Measurements from ENCODE around the gene UNC13C.
"Not testable (repeated sequence)": the region's sequence is repeated elsewhere in the genome, so short reads cannot be mapped to it uniquely, and the experiment has no call there.

UNC13C gene

DNA sequence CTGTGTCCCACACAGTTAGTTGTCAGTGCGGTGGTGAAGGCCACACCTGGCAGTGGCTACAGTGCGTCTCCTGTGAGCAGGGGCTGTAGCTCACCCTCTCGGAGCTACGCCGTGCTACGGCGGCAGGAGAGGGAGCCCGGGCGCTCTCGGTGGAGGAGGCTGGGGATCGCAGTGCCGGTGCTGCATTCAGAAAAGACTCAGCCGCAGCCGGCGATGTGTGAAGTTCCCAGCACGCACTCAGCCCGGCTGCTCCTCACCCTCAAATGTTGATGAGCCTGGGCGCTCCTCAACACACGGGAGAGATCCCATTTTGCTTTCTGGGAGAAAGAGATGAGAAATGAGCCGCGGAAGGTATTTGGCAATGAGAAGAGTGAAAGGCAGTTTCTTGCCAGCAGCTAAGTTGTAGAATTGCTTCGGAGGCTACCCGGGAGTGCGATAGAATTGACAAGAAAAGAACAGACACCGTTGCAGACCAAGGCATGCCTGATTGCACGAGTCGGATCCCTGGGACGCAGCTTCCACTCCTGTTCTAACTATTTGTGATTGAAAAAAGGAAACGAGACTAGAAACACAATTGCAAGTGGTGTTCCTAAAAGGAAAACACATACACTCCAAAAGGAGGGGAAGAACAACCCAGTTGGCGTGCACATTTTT, at the start of gene UNC13C:
TSS of gene UNC13C (plus strand) at position 189 of the 654 bp plus-strand sequence. CDS start 34,463 bp downstream, outside the sequence.
- DNase-seq: no peak

DNA sequence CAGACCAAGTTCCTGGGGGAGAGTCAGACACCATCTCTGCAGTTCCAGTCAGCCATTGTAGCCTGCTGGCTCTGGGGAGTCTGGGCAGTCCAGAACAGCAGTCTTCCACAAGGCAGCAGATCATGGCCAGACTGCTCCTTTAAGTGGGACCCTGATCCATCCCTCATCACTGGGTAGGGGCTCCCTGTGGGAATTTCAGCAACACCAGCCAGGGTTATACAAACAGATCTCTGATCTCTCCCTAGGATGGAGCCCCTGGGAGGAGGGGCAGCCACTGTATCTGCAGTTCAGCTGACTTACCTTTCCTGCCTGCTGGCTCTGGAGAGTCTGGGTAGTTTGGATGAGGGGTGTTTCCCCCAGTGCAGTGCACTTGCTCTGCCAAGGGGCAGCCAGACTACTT, 42.1 kb upstream of the UNC13C start:
- no peak for DNase-seq

DNA sequence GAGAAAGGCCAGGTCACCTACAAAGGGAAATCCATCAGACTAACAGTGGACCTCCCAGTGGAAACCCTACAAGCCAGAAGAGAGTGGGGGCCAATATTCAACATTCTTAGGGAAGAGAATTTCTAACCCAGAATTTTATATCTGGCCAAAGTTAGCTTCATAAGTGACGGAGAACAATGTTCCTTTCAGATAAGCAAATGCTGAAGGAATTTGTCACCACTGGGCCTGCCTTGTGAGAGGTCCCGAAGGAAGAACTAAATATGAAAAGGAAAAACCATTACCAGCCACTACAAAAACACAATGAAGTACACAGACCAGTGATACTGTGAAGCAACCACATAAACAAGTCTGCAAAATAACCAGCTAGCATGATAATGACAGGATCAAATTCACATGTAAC, 40.6 kb upstream of the UNC13C start:
- not testable (repeated sequence) for DNase-seq

DNA sequence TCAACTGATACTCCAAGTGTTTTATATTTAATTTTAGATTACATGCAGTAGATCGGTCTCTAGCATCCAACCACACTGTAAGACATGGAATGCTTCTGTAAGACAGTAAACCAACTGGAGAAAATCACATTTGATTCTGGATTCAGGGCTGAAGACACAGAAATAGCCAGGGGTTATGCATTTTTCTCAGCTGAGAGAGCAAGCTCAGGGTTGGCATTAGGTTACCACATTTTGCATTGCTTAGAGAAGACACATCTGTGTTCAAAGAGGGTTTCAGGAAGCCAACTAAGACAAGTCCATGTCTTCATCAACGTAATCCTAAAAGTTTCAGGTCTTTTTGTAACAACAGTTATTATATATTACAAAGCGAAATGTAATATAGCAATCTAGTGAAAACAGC, 27.7 kb upstream of the UNC13C start:
- no peak for DNase-seq

DNA sequence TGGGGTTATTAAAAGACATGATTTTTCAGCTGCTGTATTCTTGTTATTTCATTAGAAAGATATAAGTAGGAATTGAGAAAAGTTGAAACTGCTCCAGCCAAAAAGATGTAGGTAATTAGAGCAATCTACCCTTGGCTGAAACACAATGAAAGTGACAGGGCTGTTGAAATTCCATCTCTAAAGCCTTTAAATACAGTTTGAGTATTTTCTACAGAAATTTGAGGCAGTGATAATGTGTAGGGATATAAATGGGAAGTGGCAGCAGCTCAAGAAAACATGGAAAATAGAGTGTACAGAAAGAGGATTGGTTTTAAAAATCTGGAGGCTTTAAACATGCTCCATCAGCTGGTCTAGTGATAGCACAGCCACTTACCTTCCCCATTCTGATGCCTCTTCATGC, 22.8 kb upstream of the UNC13C start:
- DNase-seq: no peak

DNA sequence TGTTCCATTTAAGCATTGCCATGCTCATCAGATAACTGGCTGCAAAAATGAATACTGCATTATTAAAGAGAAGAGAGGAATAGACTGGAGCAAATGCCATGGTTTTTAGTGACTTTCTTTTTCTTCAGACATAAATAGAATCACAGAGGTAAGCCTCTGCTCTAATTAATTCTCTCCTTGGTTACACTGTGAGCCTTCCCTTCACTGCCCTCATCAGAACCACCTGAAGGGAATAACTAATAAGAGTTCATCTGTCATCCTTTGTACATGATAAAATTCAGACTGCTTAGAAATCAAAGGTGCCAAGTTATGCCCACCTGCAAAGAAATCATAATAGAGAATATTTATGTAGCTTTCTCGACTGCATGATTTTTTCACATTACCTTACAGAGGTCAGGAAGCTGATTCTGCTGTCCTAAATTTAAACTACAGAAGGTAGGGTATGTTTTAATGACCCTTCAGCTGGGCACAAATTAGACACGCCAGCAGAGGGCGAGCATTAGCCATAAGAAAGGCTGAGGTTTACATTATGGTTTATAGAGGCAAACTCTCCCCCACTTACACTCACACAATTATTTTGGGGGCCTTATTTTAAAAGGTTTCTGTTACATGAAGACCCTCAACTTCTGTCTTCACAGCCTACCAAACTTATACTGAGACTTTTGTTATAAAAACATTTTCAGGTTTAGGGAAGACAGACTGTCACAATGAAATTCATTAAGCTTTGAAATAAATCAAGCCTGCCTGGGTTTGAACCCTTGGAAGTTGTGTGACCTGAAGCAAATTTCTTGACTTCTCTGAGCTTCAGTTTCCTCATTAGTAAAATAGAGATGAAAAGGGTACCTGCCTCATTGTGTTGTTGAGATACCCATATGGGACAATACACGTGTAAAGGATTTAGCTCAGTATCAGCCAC, 15.3 kb upstream of the UNC13C start:
- DNase-seq: no peak

DNA sequence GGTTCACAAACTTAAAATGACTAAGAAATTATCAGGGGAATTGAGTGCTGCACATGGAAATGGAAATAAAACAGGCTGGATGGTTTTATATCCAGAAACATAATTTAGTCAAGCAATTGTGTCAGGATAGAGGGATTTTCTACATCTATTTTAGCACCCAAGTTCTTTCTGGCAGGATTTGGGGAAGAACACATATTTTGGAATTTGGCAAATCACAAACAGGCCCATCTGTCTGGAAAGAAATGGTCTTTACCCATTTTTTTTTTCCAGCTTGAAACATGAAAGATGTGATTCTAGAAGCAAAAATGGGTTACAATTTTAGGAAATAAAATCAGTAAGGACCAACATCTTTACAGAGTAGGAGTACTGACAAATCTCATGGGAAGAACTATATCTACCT, 14.4 kb upstream of the UNC13C start:
- DNase-seq: no peak

DNA sequence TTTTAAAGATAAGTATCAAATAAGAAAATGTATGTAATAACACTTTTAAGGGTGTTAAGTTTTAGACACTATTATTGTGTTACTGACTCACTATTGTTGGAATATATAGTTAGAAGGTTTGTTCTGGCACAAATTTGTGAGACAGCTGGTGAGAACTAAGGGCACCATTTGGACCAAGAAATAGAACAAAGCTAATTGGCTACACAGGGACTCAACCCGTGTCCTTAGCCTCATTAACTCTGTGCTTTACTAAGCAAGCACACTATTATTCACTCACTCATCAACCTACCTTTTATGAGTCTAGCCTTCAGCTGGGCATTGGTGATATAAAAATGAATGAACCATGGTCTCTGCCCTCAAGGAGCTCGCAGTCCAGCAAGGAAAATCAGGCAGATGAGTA, 4.1 kb upstream of the UNC13C start:
- DNase-seq: no peak

DNA sequence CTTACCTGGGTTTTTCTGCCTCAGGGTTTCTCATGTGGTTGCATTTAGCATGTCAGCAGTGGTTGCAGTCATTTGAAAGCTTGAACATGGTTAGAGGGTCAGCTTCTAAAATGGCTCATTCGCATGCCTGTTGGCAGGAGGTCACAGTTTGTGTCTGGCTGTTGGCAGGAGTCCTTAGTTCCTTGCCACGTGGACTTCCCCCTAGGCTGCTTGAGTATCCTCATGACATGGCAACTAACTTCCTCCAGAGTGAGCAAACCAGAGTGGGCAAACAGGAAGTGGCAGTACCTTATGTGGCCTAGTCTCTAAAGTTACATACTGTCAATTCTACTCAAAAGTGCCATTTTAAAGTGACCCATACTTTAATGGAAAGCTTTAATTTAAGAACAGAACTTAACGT, 3.4 kb upstream of the UNC13C start:
- no peak for DNase-seq

DNA sequence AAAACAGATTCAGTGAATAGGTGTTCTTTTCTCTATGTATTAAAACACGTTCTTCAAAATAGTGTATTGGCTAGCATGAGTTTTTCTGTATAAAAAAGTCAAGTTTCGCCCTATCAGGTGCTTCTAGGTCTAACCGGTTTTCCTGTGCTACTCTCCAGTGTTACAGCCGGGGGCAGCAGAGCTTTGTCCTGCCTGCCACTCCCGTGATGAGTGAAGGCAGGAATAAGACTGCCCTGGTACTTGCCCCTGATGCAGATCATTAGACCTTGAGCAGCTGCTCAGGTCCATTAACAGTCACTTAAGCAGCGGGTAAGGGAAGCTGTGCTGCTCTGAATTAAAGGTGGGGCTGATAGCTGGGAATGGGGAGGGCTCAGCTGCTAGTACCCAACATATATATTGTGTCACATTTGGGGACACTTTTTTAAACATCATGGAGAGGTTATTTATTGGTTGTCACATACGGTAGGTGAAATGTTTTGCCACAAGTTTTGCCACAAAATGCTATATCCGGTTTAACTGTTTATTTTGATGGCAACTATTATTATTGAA, 1.3 kb upstream of the UNC13C start:
- DNase-seq: no peak

DNA sequence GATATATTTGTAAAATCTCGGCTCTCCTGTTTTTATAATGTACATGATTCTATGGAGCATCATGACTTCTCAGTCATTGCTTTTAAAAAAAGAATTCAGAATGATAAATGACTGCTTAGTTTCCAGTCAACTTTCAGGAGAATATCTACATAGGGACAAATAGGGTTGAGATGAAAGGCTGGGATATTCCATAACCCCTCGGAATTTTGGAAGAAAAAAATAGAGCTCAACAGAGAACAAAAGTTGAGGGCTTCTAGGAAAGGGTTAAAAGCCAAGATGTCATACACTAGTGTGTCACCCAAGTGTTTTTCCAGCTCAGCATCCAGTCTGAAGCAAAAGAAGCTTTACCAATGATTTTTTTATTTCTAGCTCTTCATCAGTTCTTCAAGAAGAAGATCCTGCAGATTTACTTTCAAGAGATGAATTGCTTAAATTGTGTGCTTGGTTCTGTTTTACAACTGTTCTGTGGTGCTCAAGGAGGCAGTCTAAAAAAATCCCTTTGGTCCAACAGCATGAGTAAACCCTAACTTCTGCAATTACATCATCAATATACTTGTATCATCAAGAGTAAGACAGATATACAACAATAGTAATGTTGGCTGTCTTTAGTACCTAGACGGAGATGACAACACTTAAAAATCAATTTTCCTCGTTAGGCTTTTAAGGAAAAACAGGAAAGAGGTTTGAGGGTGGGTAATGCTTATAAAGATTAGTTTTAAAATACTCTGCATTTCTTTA, 979 bp downstream of the UNC13C start:
- no peak for DNase-seq

DNA sequence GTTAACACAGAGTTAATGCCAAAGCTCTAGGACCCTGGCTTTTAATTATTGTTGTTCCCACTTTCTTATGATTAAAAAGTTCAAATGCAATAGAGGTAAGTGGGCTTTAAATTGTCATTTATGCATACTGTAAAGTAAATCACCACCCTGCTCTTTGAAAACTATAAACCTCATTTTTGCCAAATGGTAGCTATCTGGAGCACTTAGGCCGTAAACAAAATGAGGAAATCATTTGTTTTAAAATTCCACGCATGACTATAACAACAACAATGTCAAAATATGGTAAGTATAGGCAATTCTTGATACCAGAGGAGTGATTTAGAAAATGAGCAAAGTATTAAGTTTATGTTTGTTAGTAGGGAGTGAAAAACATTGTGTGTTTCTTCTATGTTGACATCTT, 1.8 kb downstream of the UNC13C start:
- DNase-seq: no peak

DNA sequence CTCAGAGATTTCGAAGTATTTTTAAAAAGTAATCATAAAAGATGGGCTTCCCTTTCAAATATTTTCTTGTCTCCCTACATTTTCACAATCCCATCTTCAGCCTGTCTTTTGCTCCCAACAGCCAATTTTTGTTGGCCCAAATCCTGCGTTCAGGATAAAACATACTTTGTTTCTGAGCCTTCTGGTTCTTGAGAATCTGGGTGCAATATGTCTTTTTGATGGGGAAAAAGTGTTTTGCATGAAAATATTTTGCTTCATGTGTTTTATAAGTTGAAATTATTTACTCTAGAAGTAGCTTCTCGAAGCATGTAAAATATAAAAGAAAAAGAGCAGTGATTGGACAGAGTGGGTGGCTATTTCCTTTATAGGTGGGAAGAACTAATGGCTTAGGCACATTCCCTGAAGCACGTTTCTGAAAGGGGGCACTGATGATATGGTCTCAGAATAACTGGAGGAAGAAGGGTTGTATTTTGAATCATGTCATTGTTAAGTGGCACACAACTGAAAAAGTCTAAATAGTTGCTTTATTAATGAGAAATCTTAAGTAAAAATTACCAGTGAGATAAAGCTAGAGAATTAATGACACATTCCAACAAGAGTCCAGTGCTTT, 3.9 kb downstream of the UNC13C start:
- DNase-seq: no peak

DNA sequence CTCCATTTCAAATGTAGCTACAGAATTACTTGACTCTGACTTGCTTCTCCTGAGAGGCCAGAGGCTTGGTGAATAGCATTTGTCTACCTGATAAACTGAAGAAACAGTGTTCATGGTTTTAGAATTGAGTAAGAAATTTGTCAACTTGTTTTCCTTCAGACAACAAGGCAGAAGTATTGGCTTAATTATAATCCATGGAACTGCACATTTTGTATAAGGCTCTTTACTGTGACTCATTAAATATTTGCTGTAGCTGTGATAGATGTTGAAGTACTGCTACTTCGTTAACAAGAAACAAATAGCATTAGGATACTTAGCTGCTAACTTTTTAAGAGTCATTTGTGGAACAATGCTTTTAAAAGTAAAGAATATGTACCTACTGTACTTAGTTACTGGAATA, 4.6 kb downstream of the UNC13C start:
- no peak for DNase-seq

DNA sequence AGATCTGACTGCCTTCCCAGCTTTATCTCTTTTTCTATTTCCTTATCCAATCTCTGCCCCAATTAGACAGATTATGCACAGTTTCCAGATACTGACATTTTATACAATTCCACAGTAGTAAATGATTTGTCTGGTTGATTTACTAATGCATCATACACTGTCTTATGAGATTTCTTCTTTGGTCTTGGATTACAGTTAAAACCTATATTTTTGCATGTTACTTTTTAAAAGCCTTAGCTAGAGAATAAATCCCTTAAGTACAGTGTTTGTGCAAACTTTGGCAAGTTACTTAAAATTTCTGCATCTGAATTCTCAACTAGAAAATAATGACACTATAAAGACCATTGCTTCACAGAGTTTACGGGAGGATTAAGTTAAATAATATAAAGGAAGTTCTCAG, 6.0 kb downstream of the UNC13C start:
- no peak for DNase-seq

DNA sequence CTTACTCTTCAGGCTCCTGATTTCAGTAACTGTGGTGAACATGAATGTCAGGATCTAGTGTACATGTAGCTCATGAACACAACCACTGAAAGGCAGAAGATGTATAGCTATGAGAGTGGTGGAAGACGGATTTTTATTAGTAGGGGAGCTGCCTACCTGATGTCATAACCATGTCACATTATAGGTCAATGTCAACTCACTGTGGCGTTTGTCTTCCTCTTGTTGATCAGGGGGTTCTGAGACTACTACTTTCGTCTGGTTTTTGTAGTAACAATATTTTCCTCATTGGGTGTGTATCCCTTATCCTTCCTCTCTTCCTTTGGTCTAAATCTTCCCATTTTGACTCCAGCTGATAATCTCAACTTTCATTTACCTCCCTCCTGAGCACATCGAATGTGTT, 7.3 kb downstream of the UNC13C start:
- no peak for DNase-seq

DNA sequence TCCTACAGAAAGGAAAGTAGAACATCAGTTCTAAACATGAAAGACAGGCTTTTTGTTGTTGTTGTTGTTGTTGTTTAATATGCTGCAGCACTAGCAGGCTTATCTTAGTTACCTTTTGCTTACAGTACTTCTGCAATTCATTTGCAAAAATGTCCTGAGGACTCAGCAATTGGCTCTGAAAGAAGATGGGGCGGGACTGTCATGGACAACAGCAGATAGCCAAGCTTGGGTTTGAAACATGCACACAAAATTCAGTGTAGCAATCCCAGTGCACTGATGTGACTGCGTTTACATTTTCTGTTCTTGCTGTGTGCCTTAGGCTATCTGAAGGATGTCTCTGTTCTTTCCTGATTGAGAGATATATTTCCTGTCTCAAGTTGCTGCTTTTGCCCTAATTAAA, 9.2 kb downstream of the UNC13C start:
- DNase-seq: no peak

DNA sequence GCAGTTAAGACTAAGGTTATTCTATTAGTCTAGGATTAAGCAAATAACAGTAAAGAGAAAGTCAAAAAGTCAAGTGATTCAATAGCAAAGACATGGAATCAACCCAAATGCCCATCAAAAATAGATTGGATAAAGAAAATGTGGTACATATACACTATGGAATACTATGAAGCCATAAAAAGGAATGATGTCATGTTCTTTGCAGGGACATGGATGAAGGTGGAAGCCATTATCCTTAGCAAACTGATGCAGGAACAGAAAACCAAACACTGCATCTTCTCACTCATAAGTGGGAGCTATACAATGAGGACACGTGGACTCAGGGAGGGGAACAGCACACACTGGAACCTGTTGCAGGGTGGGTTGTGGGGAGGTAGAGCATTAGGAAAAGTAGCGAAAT, 29.0 kb downstream of the UNC13C start:
- DNase-seq: no peak

DNA sequence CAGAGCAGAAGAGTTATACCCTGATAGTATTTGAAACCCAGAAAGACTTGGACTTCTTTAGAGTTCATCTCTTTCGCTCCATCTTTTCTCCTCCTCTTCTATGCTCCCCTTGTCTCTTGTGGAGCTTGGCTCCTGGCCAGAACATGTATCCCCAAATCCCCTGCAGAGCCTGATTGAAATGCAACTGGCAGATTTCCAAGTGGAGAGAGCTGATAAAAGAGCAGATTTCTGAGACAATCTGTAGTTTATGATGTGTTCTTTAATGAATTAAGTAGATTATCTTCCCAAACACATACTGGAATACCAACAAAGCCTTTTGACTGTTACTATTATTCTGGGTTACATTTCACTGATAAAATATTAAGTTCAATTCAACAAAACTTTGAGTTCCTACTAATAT, 33.4 kb downstream of the UNC13C start:
- DNase-seq: no peak

DNA sequence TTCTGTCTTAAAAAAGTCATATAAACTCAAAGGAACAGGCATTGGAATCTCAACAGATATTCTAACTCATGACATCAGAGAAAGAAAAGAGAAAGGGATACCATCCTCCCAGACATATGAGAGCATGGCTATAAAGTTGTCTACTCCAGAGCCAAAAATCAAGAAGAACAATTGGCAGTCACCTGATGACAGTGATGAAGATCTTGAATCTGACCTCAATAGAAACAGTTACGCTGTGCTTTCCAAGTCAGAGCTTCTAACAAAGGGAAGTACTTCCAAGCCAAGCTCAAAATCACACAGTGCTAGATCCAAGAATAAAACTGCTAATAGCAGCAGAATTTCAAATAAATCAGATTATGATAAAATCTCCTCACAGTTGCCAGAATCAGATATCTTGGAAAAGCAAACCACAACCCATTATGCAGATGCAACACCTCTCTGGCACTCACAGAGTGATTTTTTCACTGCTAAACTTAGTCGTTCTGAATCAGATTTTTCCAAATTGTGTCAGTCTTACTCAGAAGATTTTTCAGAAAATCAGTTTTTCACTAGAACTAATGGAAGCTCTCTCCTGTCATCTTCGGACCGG, 35.9 kb downstream of the UNC13C start:
- DNase-seq: no peak

DNA sequence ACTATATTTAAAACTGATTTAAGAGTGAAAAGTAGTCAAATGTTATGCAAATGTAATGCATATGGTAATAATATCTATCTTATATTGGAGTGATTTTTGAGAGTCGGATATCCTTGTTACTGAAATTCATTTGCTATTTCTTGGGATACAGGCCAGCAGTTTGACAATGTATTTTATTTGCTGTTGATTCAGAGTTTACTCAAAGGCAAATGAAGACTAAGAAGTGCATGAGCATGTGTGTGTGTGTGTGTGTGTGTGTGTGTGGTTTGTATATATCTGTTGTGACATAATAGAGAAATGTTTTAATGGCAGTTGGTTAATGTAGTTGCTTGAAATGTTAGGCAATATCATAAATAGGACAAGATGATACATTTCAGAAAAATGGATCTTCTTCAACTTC, 39.0 kb downstream of the UNC13C start:
- DNase-seq: no peak

DNA sequence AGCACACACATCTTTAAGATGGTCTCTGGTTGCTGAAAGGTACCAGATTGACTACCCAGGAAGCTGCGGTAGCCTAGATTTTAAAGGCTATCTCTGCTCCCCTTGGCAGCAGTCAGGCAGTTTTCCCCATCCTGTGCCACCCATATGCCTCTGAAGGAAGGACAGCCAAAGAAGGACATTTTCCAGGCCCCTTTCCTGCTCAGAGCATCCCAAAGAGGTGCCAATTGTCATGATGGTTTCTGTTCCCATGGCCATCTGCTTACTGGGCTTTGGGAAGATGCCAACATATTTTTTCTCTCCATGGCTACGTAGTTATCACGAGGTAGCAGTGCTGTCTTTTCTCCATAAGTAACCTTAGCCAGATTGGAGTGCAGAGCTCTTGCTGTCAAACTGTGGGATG, 39.7 kb downstream of the UNC13C start:
- DNase-seq: no peak

DNA sequence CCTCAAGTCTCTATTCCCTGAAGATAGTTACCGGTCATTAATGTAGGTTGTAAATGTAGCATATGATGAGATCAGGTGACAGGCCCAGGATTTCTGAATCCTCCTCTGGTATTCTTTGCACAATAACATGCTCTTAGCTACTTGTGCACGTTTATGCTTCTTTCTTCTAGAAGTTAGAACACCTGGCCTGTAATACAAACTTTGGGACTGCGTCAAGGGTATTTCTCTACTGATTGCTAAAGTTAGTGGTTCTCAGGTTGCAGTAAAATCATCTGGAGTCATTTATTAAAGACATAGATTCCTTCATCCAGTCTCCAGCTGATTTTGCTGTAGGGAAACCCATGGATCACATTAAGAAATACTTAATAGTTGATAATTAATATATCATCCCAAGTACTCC, 48.0 kb downstream of the UNC13C start:
- DNase-seq: no peak

All from NCI-H2029 treated with DMSO at 0.1 percent for 48 hours (cell line).